Activated T-helper 17 cell treated with anti-CD3 and anti-CD28 coated beads, Interleukin-2, amount 50 U/mL, for 72 hours (primary cell): Measurements from ENCODE around the gene DBNDD1. TPM values are rescaled to one million over a fixed set of nuclear protein-coding genes. Genes with fewer than 3 reads are reported as not detected.
A peak's percentile ranks its signal among the peaks of the same experiment; 100 is the strongest.

Experiments
- ATAC-seq: fragments of 150-1000 bp; cut with Tn5 transposase; replicated peaks from 2 replicates; pipeline ENCODE4 v1.10.0; 2021; ENCODE audit warnings: mild to moderate bottlenecking, moderate library complexity
- H3K27ac Mint-ChIP-seq: one replicate; pipeline ENCODE4 v1.8.0; 2022; ENCODE audit warnings: mixed read lengths
- H3K27me3 Mint-ChIP-seq: one replicate; pipeline ENCODE4 v1.8.0; 2022; ENCODE audit warnings: mixed read lengths
- H3K36me3 Mint-ChIP-seq: one replicate; pipeline ENCODE4 v1.8.0; 2022; ENCODE audit warnings: low read depth, mild to moderate bottlenecking, mixed read lengths
- H3K4me1 Mint-ChIP-seq: one replicate; pipeline ENCODE4 v1.8.0; 2022; ENCODE audit warnings: mixed read lengths
- H3K4me3 Mint-ChIP-seq: one replicate; pipeline ENCODE4 v1.8.0; 2022; ENCODE audit warnings: mild to moderate bottlenecking, mixed read lengths
- H3K9me3 Mint-ChIP-seq: one replicate; pipeline ENCODE4 v1.8.0; 2022; ENCODE audit warnings: mixed read lengths
- total RNA-seq, 2 donors: library from RNA; stranded (reverse); gene quantifications; one replicate each; pipeline ENCODE4 v1.2.3, GENCODE V29; 2022

DBNDD1 gene
- total RNA-seq, 2 donors from 2014 or later: 0.53 TPM; not detected in 1

- H3K27ac Mint-ChIP-seq: no peak overlapping the region
- no peaks in the 10 kb centered on the region for H3K27me3 Mint-ChIP-seq
- no peaks in the 10 kb centered on the region for H3K4me1 Mint-ChIP-seq
- no peaks in the 10 kb centered on the region for H3K9me3 Mint-ChIP-seq
- H3K36me3 Mint-ChIP-seq: peaks cover 11% of the 10 kb centered on the region
- H3K4me3 Mint-ChIP-seq: no peak overlapping the region
- ATAC-seq: no peak
These were observed 60.7 kb downstream of the DBNDD1 start for GRCh38 chr16:89958596-89958995.

- peak; percentile 68 for ATAC-seq
- H3K4me1 Mint-ChIP-seq: no peaks in the 10 kb centered on the region
- no peak overlapping the region for H3K27ac Mint-ChIP-seq
These were observed 61.2 kb downstream of the DBNDD1 start for GRCh38 chr16:89958068-89958467.

GRCh38 chr16:89957216-89957785 is 62.0 kb downstream of the DBNDD1 start:
- Mint-ChIP-seq H3K27ac (no peak overlapping the region), H3K36me3 (peaks cover 11% of the 10 kb centered on the region), H3K4me3 (no peak overlapping the region), H3K27me3 (no peaks in the 10 kb centered on the region), H3K4me1 (no peaks in the 10 kb centered on the region), H3K9me3 (no peaks in the 10 kb centered on the region)
- no peak for ATAC-seq

More at GRCh38 chr16:89958068-89958467, 61.2 kb downstream of the DBNDD1 start:
- Mint-ChIP-seq H3K4me3 (no peak overlapping the region), H3K36me3 (peaks cover 11% of the 10 kb centered on the region), H3K27me3 (no peaks in the 10 kb centered on the region), H3K9me3 (no peaks in the 10 kb centered on the region)

- Mint-ChIP-seq H3K9me3 (no peaks in the 10 kb centered on the region), H3K4me3 (no peak overlapping the region), H3K27me3 (no peaks in the 10 kb centered on the region), H3K27ac (no peak overlapping the region), H3K36me3 (peaks cover 11% of the 10 kb centered on the region), H3K4me1 (no peaks in the 10 kb centered on the region)
- no peak for ATAC-seq
These were observed 62.6 kb downstream of the DBNDD1 start for GRCh38 chr16:89956505-89957215.

- Mint-ChIP-seq H3K9me3 (no peaks in the 10 kb centered on the region), H3K27me3 (no peaks in the 10 kb centered on the region), H3K4me1 (no peaks in the 10 kb centered on the region), H3K36me3 (peaks cover 11% of the 10 kb centered on the region), H3K4me3 (no peak overlapping the region), H3K27ac (no peak overlapping the region)
- no peak for ATAC-seq
These were observed 64.1 kb downstream of the DBNDD1 start for GRCh38 chr16:89955001-89955685.

Other genes with a start within 250 kb of the DBNDD1 start
- gene FANCA, start 202.8 kb downstream of the DBNDD1 start, total RNA-seq: 100 to 1,000 TPM; 115 to 131 TPM
- 1 to 10 TPM; 4.3 to 4.8 TPM for gene SPIRE2, start 191.0 kb downstream of the DBNDD1 start, total RNA-seq
- 100 to 1,000 TPM; 181 to 195 TPM for gene TCF25, start 145.9 kb downstream of the DBNDD1 start, total RNA-seq
- 1 to 10 TPM; 7.5 to 7.6 TPM for gene MC1R, start 100.6 kb downstream of the DBNDD1 start, total RNA-seq
- 1 to 10 TPM in 1 of 2 donors, under 1 TPM in 1; 0.74 to 9.7 TPM for gene TUBB3, start 96.1 kb downstream of the DBNDD1 start, total RNA-seq
- 10 to 100 TPM in 1 of 2 donors, 1 to 10 TPM in 1; 9.3 to 11.1 TPM for gene DEF8, start 70.7 kb downstream of the DBNDD1 start, total RNA-seq
- under 1 TPM in 1 of 2 donors, not detected in 1; 0.13 TPM for gene PRDM7, start 57.9 kb upstream of the DBNDD1 start, total RNA-seq